Spleen (tissue), 11 donors: ENCODE data around the gene CNPPD1. TPM values are rescaled to one million over a fixed set of nuclear protein-coding genes. Genes with fewer than 3 reads are reported as not detected.

Source experiments
- DNase-seq: peaks from one replicate; pipeline ENCODE4 v3.0.0-alpha.2; 2020
- H3K27ac ChIP-seq, 8 donors: fragments of 200-600 bp; sonication (generic) in 7 of 8; 1 replicate in 4 of 8; 2 replicates in 4 of 8; pipeline versions ENCODE4 v1.5.0 to v1.8.0; 2016 to 2021; ENCODE audit warnings: inconsistent platforms in 4 of 8, mild to moderate bottlenecking in 4 of 8, moderate library complexity in 1 of 8
- H3K27me3 ChIP-seq, 7 donors: fragments of 200-600 bp; sonication (generic) in 6 of 7; replicated peaks in 1 of 7; 1 replicate in 4 of 7; 2 replicates in 3 of 7; pipeline versions ENCODE4 v1.5.0 to v1.8.0; 2016 to 2021; ENCODE audit warnings: inconsistent platforms in 3 of 7, mild to moderate bottlenecking in 1 of 7
- H3K36me3 ChIP-seq, 6 donors: fragments of 200-600 bp; sonication (generic) in 5 of 6; 1 replicate in 4 of 6; 2 replicates in 2 of 6; pipeline versions ENCODE4 v1.5.0 to v1.8.0; 2016 to 2021; ENCODE audit warnings: inconsistent platforms in 2 of 6
- H3K4me1 ChIP-seq, 6 donors: fragments of 200-600 bp; sonication (generic) in 5 of 6; 1 replicate in 3 of 6; 2 replicates in 3 of 6; pipeline versions ENCODE4 v1.5.0 to v1.8.0; 2016 to 2021; ENCODE audit warnings: inconsistent platforms in 3 of 6
- H3K4me3 ChIP-seq, 8 donors: fragments of 200-600 bp; sonication (generic) in 7 of 8; 1 replicate in 4 of 8; 2 replicates in 4 of 8; pipeline versions ENCODE4 v1.5.0 to v1.8.0; 2016 to 2021; ENCODE audit warnings: inconsistent platforms in 4 of 8, mild to moderate bottlenecking in 4 of 8, moderate library complexity in 2 of 8
- H3K9me3 ChIP-seq, 8 donors: fragments of 200-600 bp; sonication (generic) in 7 of 8; 1 replicate in 4 of 8; 2 replicates in 4 of 8; pipeline versions ENCODE4 v1.5.0 to v1.8.0; 2016 to 2021; ENCODE audit warnings: inconsistent platforms in 4 of 8
- POLR2A ChIP-seq, 3 donors: fragments of 450-650 bp; IDR thresholded peaks; one replicate each; pipeline ENCODE4 v1.5.1; 2017; ENCODE audit warnings: antibody characterized with exemption in 3 of 3, mild to moderate bottlenecking in 1 of 3
- POLR2AphosphoS5 ChIP-seq, 3 donors: sonication (generic); formaldehyde crosslinking; IDR thresholded peaks; one replicate each; pipeline ENCODE4 v1.5.1; 2017; ENCODE audit warnings: antibody characterized with exemption in 3 of 3
- WGBS, 5 donors: extraction: QIAGEN DNeasy Blood & Tissue Kit in 3 of 5; methylation state at CpG; one replicate each; pipeline versions ENCODE4 v1.1.5 to v1.1.7; 2013 to 2018; 5-methylcytosine and 5-hydroxymethylcytosine counted together
- intact Hi-C: fragments of 100-400 bp; cut with DNase I; formaldehyde crosslinking; loops from one replicate; pipeline ENCODE4 v1.15.0; 2023; ENCODE audit warnings: low total_unique reads
- polyA plus RNA-seq, 3 donors: library from polyadenylated mRNA; stranded (reverse); fragments of 200-250 nt; gene quantifications; one replicate each; pipeline ENCODE4 v1.2.1, GENCODE V29; 2013
- total RNA-seq, 7 donors: library from RNA; depleted of rRNA in 3 of 7; stranded (reverse); fragments of >200 nt in 3 of 7; fragmentation: NEBNext Ultra II Directional in 4 of 7; extraction: Animal tissue kit (Norgen Biotek cat#: 25700) in 4 of 7; gene quantifications; one replicate each; pipeline versions ENCODE4 v1.1.0 to v1.2.1, GENCODE V29; 2016 to 2021
- TF ChIP-seq, protein P1 (sequence below), 11 experiments: fragments of 200-600 bp in 7 of 11; fragments of 450-650 bp in 4 of 11; sonication (generic) in 4 of 11; IDR thresholded peaks in 8 of 11; conservative IDR thresholded peaks in 3 of 11; 1 replicate in 7 of 11; 2 replicates in 4 of 11; pipeline versions ENCODE4 v1.4.0 to v1.8.0; 2016 to 2021; ENCODE audit warnings: antibody characterized with exemption in 11 of 11, inconsistent platforms in 4 of 11, mild to moderate bottlenecking in 1 of 11
- donor health status: healthy with polysubstance abuse.
- donor health status: DM: no; HTN: no; CAD: no; lungs with moderate emphysema.
- donor health status: DM: no; HTN: no; CAD: no.
- donor health status: Bipolar disorder and iron deficiency.
- donor health status: healthy.
- donor health status: DM: no; HTN: no; CAD: no.
- donor health status: DM: yes; HTN: yes; CAD: no.

Gene CNPPD1
- total and polyA plus RNA-seq, 10 donors = 51.3 to 80.8 (median 65.2) TPM

DNA sequence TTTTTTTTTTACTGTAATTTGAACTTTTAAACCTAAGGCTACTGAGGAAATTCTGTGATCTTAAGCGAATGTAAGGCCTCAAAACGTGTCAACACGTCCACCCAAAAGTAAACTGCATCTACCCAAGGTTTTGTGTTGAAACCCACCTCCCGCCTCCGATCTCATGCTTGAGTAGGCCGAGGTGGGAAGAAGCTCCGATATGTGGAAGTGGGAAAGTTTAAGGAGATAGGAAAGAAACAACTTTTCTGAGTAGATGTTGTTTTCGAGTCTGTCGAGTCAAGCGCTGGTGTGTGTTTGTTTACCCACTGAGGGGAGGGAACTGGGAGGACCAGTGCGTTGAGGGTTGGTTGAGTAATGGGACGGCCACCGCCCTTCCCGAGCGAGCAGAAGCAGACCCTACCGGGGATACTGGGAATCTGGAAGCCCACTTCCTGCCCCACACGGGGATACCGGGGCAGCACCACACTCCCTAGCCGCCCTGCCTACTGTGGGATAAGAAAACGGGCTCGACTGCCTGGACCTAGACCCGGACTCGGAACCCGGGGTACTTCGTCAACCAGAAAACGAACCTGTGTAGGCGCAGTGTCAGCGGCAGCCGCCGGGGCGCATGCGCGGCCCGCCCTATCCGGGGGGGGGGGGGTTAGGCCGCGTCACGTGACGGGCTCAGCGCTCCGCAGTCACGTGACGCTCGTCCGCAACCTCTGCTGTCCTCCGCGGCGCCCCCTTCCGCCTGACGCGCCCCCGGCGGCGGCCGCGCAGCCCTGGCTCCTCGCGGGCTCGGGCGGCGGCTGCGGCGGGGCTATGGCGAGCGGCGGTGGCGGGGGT lies 1.0 kb upstream of the CNPPD1 start, which contains the start of gene RETREG2:
Gene RETREG2 (plus strand): TSS at position 724 of the 825 bp plus-strand sequence. CDS start 78 bp downstream, at position 802.
- Histone ChIP-seq H3K36me3 (peaks cover 0 to 65% (median 58%) of the 10 kb centered on the region in 6 donors), H3K27ac (peak within 1 kb of the TSS; percentile 95 to 100 (median 99)), H3K4me1 (peaks cover 20 to 87% (median 53%) of the 10 kb centered on the region in 6 donors), H3K27me3 (no peaks in the 10 kb centered on the region), H3K9me3 (no peaks in the 10 kb centered on the region), H3K4me3 (peak within 1 kb of the TSS; percentile 59 to 95 (median 89))
- 0 to 1% (median 0%) methylated on average over 16 to 67 of the region's 67 CpGs for WGBS, 5 donors
- DNase-seq = peak; percentile 95
- intact Hi-C loops = no loop called here
- peak; percentile 88 to 97 (median 90) for TF ChIP-seq POLR2A (IDR thresholded peaks at IDR 0.05)
- TF ChIP-seq POLR2AphosphoS5 (IDR thresholded peaks at IDR 0.05) = peak; percentile 97 to 99 (median 99)
- TF ChIP-seq, protein P1, sequence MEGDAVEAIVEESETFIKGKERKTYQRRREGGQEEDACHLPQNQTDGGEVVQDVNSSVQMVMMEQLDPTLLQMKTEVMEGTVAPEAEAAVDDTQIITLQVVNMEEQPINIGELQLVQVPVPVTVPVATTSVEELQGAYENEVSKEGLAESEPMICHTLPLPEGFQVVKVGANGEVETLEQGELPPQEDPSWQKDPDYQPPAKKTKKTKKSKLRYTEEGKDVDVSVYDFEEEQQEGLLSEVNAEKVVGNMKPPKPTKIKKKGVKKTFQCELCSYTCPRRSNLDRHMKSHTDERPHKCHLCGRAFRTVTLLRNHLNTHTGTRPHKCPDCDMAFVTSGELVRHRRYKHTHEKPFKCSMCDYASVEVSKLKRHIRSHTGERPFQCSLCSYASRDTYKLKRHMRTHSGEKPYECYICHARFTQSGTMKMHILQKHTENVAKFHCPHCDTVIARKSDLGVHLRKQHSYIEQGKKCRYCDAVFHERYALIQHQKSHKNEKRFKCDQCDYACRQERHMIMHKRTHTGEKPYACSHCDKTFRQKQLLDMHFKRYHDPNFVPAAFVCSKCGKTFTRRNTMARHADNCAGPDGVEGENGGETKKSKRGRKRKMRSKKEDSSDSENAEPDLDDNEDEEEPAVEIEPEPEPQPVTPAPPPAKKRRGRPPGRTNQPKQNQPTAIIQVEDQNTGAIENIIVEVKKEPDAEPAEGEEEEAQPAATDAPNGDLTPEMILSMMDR (IDR thresholded peaks at IDR 0.05 in 8 of 11, conservative IDR thresholded peaks at IDR 0.05 in 3 of 11) = peak in 9 of 11 experiments; percentile 10 to 66 (median 51)

DNA sequence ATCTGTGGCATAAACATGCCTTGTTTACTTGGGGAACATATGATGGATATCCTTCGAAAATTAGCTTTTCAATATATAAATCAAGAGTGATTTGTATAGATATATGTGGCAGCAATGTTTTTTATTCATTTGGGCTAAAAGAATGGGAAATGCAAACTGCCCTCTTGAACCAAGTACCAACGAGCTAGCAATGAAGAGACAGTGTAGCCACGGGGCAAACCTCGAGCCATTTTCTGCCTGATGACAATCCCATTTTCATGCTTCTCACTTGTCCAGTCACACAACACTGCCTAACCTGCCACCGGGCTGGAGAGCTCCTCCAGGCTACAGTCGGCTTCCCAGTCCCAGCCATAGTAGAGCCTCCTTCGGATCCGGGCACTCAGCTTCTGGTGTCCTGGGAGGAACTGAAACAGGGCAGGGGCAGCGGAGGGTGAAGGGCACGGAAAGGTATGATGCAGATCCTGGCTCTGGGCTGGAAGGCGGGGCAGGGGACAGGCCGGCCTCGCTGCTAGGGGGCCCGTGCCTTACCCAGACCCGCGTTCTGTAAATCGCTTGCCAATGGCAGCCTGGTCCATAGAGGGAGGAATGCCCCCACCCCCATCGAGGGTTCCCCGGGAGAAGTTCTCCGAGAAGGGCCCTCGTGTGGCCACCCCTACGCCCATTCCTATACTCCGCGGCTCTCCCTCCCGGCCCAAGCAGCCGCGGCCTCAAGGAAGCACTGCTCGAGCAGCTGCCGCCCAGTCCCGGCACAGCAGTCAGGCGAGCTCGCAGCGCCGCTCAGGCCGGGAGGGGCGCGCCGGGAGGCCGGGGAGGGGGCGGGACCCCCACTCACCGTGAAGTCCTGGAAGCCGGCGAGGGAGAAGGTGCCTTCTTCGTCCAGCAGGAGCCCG lies 552 bp downstream of the CNPPD1 start:
- no peaks in the 10 kb centered on the region for H3K27me3 ChIP-seq
- peak overlapping the region; percentile 59 to 95 (median 89) for H3K4me3 ChIP-seq
- TF ChIP-seq, protein P1 (IDR thresholded peaks at IDR 0.05 in 8 of 11, conservative IDR thresholded peaks at IDR 0.05 in 3 of 11) = peak in 2 of 11 experiments; percentile 4 to 45
- TF ChIP-seq POLR2AphosphoS5 (IDR thresholded peaks at IDR 0.05) (peak in 1 of 3 donors; percentile 63), POLR2A (IDR thresholded peaks at IDR 0.05) (no peak)
- H3K27ac ChIP-seq = peak overlapping the region; percentile 95 to 100 (median 99)
- no peaks in the 10 kb centered on the region for H3K9me3 ChIP-seq
- peaks cover 0 to 65% (median 54%) of the 10 kb centered on the region in 6 donors for H3K36me3 ChIP-seq
- DNase-seq = peak; percentile 93
- intact Hi-C loops = no loop called here
- H3K4me1 ChIP-seq = peaks cover 23 to 86% (median 54%) of the 10 kb centered on the region in 6 donors
- 2 to 3% (median 3%) methylated on average over 30 to 45 of the region's 45 CpGs for WGBS, 5 donors

DNA sequence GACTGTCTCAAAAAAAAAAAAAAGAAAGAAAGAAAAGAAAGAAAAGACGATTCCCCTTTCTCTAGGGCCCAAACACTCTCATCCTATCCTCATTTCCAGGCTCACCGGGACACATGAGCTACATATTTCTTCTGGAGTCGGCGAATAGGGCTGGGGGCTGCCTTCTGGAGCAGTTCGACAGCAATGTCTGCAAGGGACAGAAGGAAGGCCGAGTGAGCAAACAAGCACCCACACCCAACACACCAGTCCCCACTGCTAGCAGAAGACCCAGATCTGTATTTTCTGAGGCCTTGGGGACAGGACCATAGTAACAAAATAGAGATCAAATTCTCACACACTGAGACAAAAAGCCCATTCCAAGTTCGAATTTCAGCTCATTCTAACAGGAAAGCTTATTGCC lies 1.2 kb downstream of the CNPPD1 start:
- peak overlapping the region; percentile 95 to 100 (median 99) for H3K27ac ChIP-seq
- H3K4me1 ChIP-seq = peaks cover 27 to 86% (median 53%) of the 10 kb centered on the region in 6 donors
- TF ChIP-seq, protein P1 (IDR thresholded peaks at IDR 0.05 in 8 of 11, conservative IDR thresholded peaks at IDR 0.05 in 3 of 11) = no peak
- TF ChIP-seq POLR2A (IDR thresholded peaks at IDR 0.05) = no peak
- no peak for TF ChIP-seq POLR2AphosphoS5 (IDR thresholded peaks at IDR 0.05)
- WGBS, 5 donors = 84 to 89% (median 88%) methylated on average over 7 of the region's 7 CpGs
- H3K36me3 ChIP-seq = peaks cover 0 to 62% (median 47%) of the 10 kb centered on the region in 6 donors
- DNase-seq = no peak
- H3K4me3 ChIP-seq = peak overlapping the region in 7 of 8 donors; percentile 59 to 95 (median 87)
- no peaks in the 10 kb centered on the region for H3K27me3 ChIP-seq
- H3K9me3 ChIP-seq = no peaks in the 10 kb centered on the region
- intact Hi-C loops = no loop called here
